Astrocyte (in vitro differentiated cells and primary cell): Measurements from ENCODE around the gene OR51E2.
"Not testable (repeated sequence)": the region's sequence is repeated elsewhere in the genome, so short reads cannot be mapped to it uniquely, and the experiment has no call there.

Source experiments
- EZH2 ChIP-seq: IDR thresholded peaks from 2 replicates; pipeline ENCODE4 v1.6.1; 2012; ENCODE audit warnings: mild to moderate bottlenecking, low read length, inconsistent platforms; ENCODE audit not compliant: insufficient read depth
- TF ChIP-seq, protein P1 (sequence below): IDR thresholded peaks from 2 replicates; pipeline ENCODE4 v1.5.1; 2011; ENCODE audit warnings: low read depth, mild to moderate bottlenecking, inconsistent platforms, low read length, moderate library complexity; ENCODE audit not compliant: insufficient read depth

DNA sequence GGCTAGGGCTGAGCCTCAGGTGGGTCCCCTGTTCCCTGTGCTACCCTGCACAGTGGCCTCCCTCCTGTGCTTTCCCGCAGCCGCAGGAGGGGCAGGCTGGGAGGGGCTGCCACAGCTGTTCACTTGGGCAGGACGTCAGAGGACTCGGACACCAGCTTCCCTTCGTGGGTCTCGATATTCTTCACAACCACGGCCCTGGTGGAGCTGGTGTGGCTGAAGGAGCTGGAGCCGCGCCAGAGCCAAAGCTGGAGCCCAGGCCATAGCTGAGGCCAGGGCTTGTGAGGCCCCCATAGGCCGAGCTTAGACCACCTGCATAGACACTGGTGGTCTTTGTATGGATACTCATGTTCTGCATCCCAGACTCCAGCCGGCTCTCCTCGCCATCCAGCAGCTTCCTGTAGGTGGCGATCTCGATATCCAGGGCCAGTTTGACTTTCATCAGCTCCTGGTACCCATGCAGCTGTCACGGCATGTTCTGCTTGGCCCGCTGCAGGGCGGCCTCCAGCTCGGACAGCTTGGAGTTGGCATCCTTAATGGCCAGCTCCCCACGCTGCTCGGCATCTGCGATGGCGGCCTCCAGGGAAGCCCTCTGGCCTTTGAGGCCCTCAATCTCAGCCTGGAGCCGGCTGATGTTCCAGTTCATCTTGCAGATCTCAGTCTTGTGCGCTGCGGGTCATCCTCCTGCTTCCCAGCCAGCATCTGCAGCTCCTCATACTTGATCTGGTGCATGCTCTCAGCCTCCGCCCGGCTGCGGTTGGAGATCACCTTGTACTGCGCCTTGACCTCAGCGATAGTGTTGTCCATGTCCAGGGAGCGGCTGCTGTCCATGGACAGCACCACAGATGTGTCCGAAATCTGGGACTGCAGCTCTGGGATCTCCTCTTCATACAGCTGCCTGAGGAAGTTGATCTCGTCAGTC is 25.2 kb upstream of the OR51E2 start:
- TF ChIP-seq, protein P1, sequence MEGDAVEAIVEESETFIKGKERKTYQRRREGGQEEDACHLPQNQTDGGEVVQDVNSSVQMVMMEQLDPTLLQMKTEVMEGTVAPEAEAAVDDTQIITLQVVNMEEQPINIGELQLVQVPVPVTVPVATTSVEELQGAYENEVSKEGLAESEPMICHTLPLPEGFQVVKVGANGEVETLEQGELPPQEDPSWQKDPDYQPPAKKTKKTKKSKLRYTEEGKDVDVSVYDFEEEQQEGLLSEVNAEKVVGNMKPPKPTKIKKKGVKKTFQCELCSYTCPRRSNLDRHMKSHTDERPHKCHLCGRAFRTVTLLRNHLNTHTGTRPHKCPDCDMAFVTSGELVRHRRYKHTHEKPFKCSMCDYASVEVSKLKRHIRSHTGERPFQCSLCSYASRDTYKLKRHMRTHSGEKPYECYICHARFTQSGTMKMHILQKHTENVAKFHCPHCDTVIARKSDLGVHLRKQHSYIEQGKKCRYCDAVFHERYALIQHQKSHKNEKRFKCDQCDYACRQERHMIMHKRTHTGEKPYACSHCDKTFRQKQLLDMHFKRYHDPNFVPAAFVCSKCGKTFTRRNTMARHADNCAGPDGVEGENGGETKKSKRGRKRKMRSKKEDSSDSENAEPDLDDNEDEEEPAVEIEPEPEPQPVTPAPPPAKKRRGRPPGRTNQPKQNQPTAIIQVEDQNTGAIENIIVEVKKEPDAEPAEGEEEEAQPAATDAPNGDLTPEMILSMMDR, result not testable (repeated sequence)
- TF ChIP-seq EZH2, result not testable (repeated sequence)
